Osteoblast (primary cell): ENCODE measurements around the gene PDHX. TPM values are rescaled to one million over a fixed set of nuclear protein-coding genes. Genes with fewer than 3 reads are reported as not detected.

Experiments
- DNase-seq: peaks from one replicate; pipeline ENCODE4 v3.0.0; 2011; ENCODE audit warnings: low spot score, mixed read lengths; ENCODE audit not compliant: insufficient read length; ENCODE audit errors: missing footprints
- H2AFZ ChIP-seq: 2 replicates; pipeline ENCODE4 v1.6.0; 2011; ENCODE audit warnings: mild to moderate bottlenecking, low read length
- H3K27ac ChIP-seq: 2 replicates; pipeline ENCODE4 v1.5.1; 2011; ENCODE audit warnings: mild to moderate bottlenecking, low read depth, low read length, moderate library complexity
- H3K27me3 ChIP-seq: 2 replicates; pipeline ENCODE4 v1.6.0; 2012; ENCODE audit warnings: mild to moderate bottlenecking, control low read depth, inconsistent platforms, low read length, moderate library complexity; ENCODE audit not compliant: insufficient read depth
- H3K36me3 ChIP-seq: 2 replicates; pipeline ENCODE4 v1.5.1; 2011; ENCODE audit warnings: mild to moderate bottlenecking, low read length, control low read depth, moderate library complexity; ENCODE audit not compliant: insufficient read depth
- H3K4me1 ChIP-seq: 2 replicates; pipeline ENCODE4 v1.5.1; 2011; ENCODE audit warnings: mild to moderate bottlenecking, low read length, control low read depth, moderate library complexity; ENCODE audit not compliant: insufficient read depth
- H3K4me2 ChIP-seq: 2 replicates; pipeline ENCODE4 v1.6.0; 2011; ENCODE audit warnings: mild to moderate bottlenecking, low read length; ENCODE audit not compliant: insufficient read depth
- H3K4me3 ChIP-seq: fragments of 200-600 bp; sonication (generic); 3 replicates; pipeline ENCODE4 v1.5.1; 2012; ENCODE audit warnings: mild to moderate bottlenecking, low read length, inconsistent platforms; ENCODE audit not compliant: insufficient read depth
- H3K79me2 ChIP-seq: 2 replicates; pipeline ENCODE4 v1.6.0; 2012; ENCODE audit warnings: mild to moderate bottlenecking, low read length, control low read depth, inconsistent platforms; ENCODE audit not compliant: insufficient read depth
- H3K9me3 ChIP-seq: 2 replicates; pipeline ENCODE4 v1.5.1; 2011; ENCODE audit warnings: low read depth, low read length, control low read depth
- H4K20me1 ChIP-seq: 2 replicates; pipeline ENCODE4 v1.6.0; 2012; ENCODE audit warnings: mild to moderate bottlenecking, low read length, control low read depth; ENCODE audit not compliant: insufficient read depth
- CTCF ChIP-seq: IDR thresholded peaks from 2 replicates; pipeline ENCODE4 v1.5.1; 2011; ENCODE audit warnings: mild to moderate bottlenecking, low read depth, low read length, moderate library complexity; ENCODE audit errors: extremely low read depth
- total RNA-seq: library from RNA; depleted of rRNA; stranded (reverse); fragments of >200 nt; gene quantifications from 2 replicates; pipeline ENCODE4 v1.2.3, GENCODE V29; 2012

Gene PDHX
- total RNA-seq, 1 donor: 29.7 TPM

GRCh38 chr11:34971928-34972327 is 55.5 kb downstream of the PDHX start:
- Histone ChIP-seq H3K36me3 (peaks cover 21% of the 10 kb centered on the region), H3K4me1 (peaks cover 24% of the 10 kb centered on the region), H3K4me2 (no peak overlapping the region), H3K79me2 (peaks cover 5% of the 10 kb centered on the region), H3K27ac (no peak overlapping the region), H3K27me3 (no peaks in the 10 kb centered on the region), H3K4me3 (no peak overlapping the region), H4K20me1 (no peaks in the 10 kb centered on the region), H3K9me3 (no peaks in the 10 kb centered on the region), H2AFZ (no peak overlapping the region)
- TF ChIP-seq CTCF: no peak
- no peak for DNase-seq

GRCh38 chr11:34972366-34972765 is 55.9 kb downstream of the PDHX start:
- Histone ChIP-seq H3K79me2 (peaks cover 5% of the 10 kb centered on the region), H3K4me3 (no peak overlapping the region), H3K27ac (no peak overlapping the region), H3K27me3 (no peaks in the 10 kb centered on the region), H2AFZ (no peak overlapping the region), H4K20me1 (no peaks in the 10 kb centered on the region), H3K4me2 (no peak overlapping the region), H3K9me3 (no peaks in the 10 kb centered on the region), H3K36me3 (peaks cover 21% of the 10 kb centered on the region), H3K4me1 (peaks cover 28% of the 10 kb centered on the region)
- TF ChIP-seq CTCF: no peak
- DNase-seq: no peak

GRCh38 chr11:34972892-34973291 is 56.5 kb downstream of the PDHX start:
- Histone ChIP-seq H3K4me3 (no peak overlapping the region), H3K27me3 (no peaks in the 10 kb centered on the region), H3K9me3 (no peaks in the 10 kb centered on the region), H3K4me1 (peaks cover 34% of the 10 kb centered on the region), H4K20me1 (no peaks in the 10 kb centered on the region), H3K79me2 (peaks cover 5% of the 10 kb centered on the region), H3K27ac (no peak overlapping the region), H2AFZ (no peak overlapping the region), H3K4me2 (no peak overlapping the region), H3K36me3 (peaks cover 18% of the 10 kb centered on the region)
- DNase-seq: no peak
- TF ChIP-seq CTCF: no peak

GRCh38 chr11:34975482-34975881 is 59.1 kb downstream of the PDHX start:
- peaks cover 4% of the 10 kb centered on the region for H3K36me3 ChIP-seq
- TF ChIP-seq CTCF: no peak
- H3K4me1 ChIP-seq: peaks cover 44% of the 10 kb centered on the region
- no peak for DNase-seq
- H3K79me2 ChIP-seq: peaks cover 8% of the 10 kb centered on the region
- peak overlapping the region; percentile 83 for H3K27ac ChIP-seq
- no peak overlapping the region for H3K4me3 ChIP-seq
- H4K20me1 ChIP-seq: no peaks in the 10 kb centered on the region
- H3K27me3 ChIP-seq: no peaks in the 10 kb centered on the region
- peak overlapping the region; percentile 40 for H3K4me2 ChIP-seq
- H2AFZ ChIP-seq: no peak overlapping the region
- no peaks in the 10 kb centered on the region for H3K9me3 ChIP-seq
